ENCODE data around the gene NTF3.

Gene NTF3

GRCh38 chr12:5497329-5498053 is 65.6 kb downstream of the NTF3 start:
- Histone ChIP-seq H3K4me3 (ENCODE audit: low read length in 2 of 2) (peak overlapping the region in 1 of 2 donors; percentile 34), H3K36me3 (ENCODE audit: control insufficient read depth in 2 of 2, insufficient read depth in 2 of 2, low read length in 2 of 2) (no peaks in the 10 kb centered on the region), H3K9me3 (ENCODE audit: control insufficient read depth in 2 of 2, low read length in 2 of 2) (no peaks in the 10 kb centered on the region), H3K27me3 (ENCODE audit: control insufficient read depth in 2 of 2, insufficient read depth in 2 of 2, low read length in 2 of 2) (peaks cover 0 to 3% of the 10 kb centered on the region in 2 donors), H3K4me1 (ENCODE audit: control insufficient read depth in 2 of 2, insufficient read depth in 2 of 2, low read length in 2 of 2) (peaks cover 51 to 66% of the 10 kb centered on the region in 2 donors), H3K27ac (ENCODE audit: low read depth in 2 of 2, low read length in 2 of 2) (peak overlapping the region; percentile 90 to 93), H3K9ac (ENCODE audit: low read depth in 1 of 2, low read length in 2 of 2) (peak overlapping the region; percentile 20 to 45)

GRCh38 chr12:5498076-5498475 is 66.2 kb downstream of the NTF3 start:
- Histone ChIP-seq H3K27ac (ENCODE audit: low read depth in 2 of 2, low read length in 2 of 2) (peak overlapping the region; percentile 90 to 93), H3K36me3 (ENCODE audit: control insufficient read depth in 2 of 2, insufficient read depth in 2 of 2, low read length in 2 of 2) (no peaks in the 10 kb centered on the region)

GRCh38 chr12:5498806-5499205 is 66.9 kb downstream of the NTF3 start:
- Histone ChIP-seq H3K4me1 (ENCODE audit: control insufficient read depth in 2 of 2, insufficient read depth in 2 of 2, low read length in 2 of 2) (peaks cover 58 to 74% of the 10 kb centered on the region in 2 donors), H3K36me3 (ENCODE audit: control insufficient read depth in 2 of 2, insufficient read depth in 2 of 2, low read length in 2 of 2) (no peaks in the 10 kb centered on the region), H3K9me3 (ENCODE audit: control insufficient read depth in 2 of 2, low read length in 2 of 2) (no peaks in the 10 kb centered on the region), H3K9ac (ENCODE audit: low read depth in 1 of 2, low read length in 2 of 2) (peak overlapping the region in 1 of 2 donors; percentile 41), H3K27ac (ENCODE audit: low read depth in 2 of 2, low read length in 2 of 2) (peak overlapping the region; percentile 90 to 93), H3K4me3 (ENCODE audit: low read length in 2 of 2) (no peak overlapping the region), H3K27me3 (ENCODE audit: control insufficient read depth in 2 of 2, insufficient read depth in 2 of 2, low read length in 2 of 2) (peaks cover 0 to 3% of the 10 kb centered on the region in 2 donors)

More at GRCh38 chr12:5498076-5498475, 66.2 kb downstream of the NTF3 start:
- Histone ChIP-seq H3K9me3 (ENCODE audit: control insufficient read depth in 2 of 2, low read length in 2 of 2) (no peaks in the 10 kb centered on the region), H3K9ac (ENCODE audit: low read depth in 1 of 2, low read length in 2 of 2) (peak overlapping the region in 1 of 2 donors; percentile 41), H3K4me1 (ENCODE audit: control insufficient read depth in 2 of 2, insufficient read depth in 2 of 2, low read length in 2 of 2) (peaks cover 54 to 69% of the 10 kb centered on the region in 2 donors), H3K27me3 (ENCODE audit: control insufficient read depth in 2 of 2, insufficient read depth in 2 of 2, low read length in 2 of 2) (peaks cover 0 to 3% of the 10 kb centered on the region in 2 donors), H3K4me3 (ENCODE audit: low read length in 2 of 2) (peak overlapping the region in 1 of 2 donors; percentile 34)

GRCh38 chr12:5499566-5500330 is 67.8 kb downstream of the NTF3 start:
- H3K36me3 ChIP-seq (ENCODE audit: control insufficient read depth in 2 of 2, insufficient read depth in 2 of 2, low read length in 2 of 2) = no peaks in the 10 kb centered on the region
- H3K27me3 ChIP-seq (ENCODE audit: control insufficient read depth in 2 of 2, insufficient read depth in 2 of 2, low read length in 2 of 2) = peaks cover 0 to 3% of the 10 kb centered on the region in 2 donors
- peaks cover 64 to 80% of the 10 kb centered on the region in 2 donors for H3K4me1 ChIP-seq (ENCODE audit: control insufficient read depth in 2 of 2, insufficient read depth in 2 of 2, low read length in 2 of 2)
- peak overlapping the region; percentile 41 to 49 for H3K9ac ChIP-seq (ENCODE audit: low read depth in 1 of 2, low read length in 2 of 2)
- H3K9me3 ChIP-seq (ENCODE audit: control insufficient read depth in 2 of 2, low read length in 2 of 2) = no peaks in the 10 kb centered on the region
- peak overlapping the region in 1 of 2 donors; percentile 34 for H3K4me3 ChIP-seq (ENCODE audit: low read length in 2 of 2)
- H3K27ac ChIP-seq (ENCODE audit: low read depth in 2 of 2, low read length in 2 of 2) = peak overlapping the region; percentile 90 to 93

GRCh38 chr12:5500331-5500659 is 68.4 kb downstream of the NTF3 start:
- peaks cover 0 to 3% of the 10 kb centered on the region in 2 donors for H3K27me3 ChIP-seq (ENCODE audit: control insufficient read depth in 2 of 2, insufficient read depth in 2 of 2, low read length in 2 of 2)
- peak overlapping the region; percentile 48 to 49 for H3K9ac ChIP-seq (ENCODE audit: low read depth in 1 of 2, low read length in 2 of 2)
- peak overlapping the region in 1 of 2 donors; percentile 16 for H3K4me3 ChIP-seq (ENCODE audit: low read length in 2 of 2)
- no peaks in the 10 kb centered on the region for H3K36me3 ChIP-seq (ENCODE audit: control insufficient read depth in 2 of 2, insufficient read depth in 2 of 2, low read length in 2 of 2)
- H3K4me1 ChIP-seq (ENCODE audit: control insufficient read depth in 2 of 2, insufficient read depth in 2 of 2, low read length in 2 of 2) = peaks cover 64 to 80% of the 10 kb centered on the region in 2 donors
- no peaks in the 10 kb centered on the region for H3K9me3 ChIP-seq (ENCODE audit: control insufficient read depth in 2 of 2, low read length in 2 of 2)
- peak overlapping the region; percentile 90 to 93 for H3K27ac ChIP-seq (ENCODE audit: low read depth in 2 of 2, low read length in 2 of 2)

- peak overlapping the region in 1 of 2 donors; percentile 11 for H3K9ac ChIP-seq (ENCODE audit: low read depth in 1 of 2, low read length in 2 of 2)
- no peak overlapping the region for H3K4me3 ChIP-seq (ENCODE audit: low read length in 2 of 2)
- H3K4me1 ChIP-seq (ENCODE audit: control insufficient read depth in 2 of 2, insufficient read depth in 2 of 2, low read length in 2 of 2) = peaks cover 36 to 46% of the 10 kb centered on the region in 2 donors
- H3K36me3 ChIP-seq (ENCODE audit: control insufficient read depth in 2 of 2, insufficient read depth in 2 of 2, low read length in 2 of 2) = no peaks in the 10 kb centered on the region
- H3K9me3 ChIP-seq (ENCODE audit: control insufficient read depth in 2 of 2, low read length in 2 of 2) = no peaks in the 10 kb centered on the region
- H3K27ac ChIP-seq (ENCODE audit: low read depth in 2 of 2, low read length in 2 of 2) = peak overlapping the region; percentile 77 to 82
- H3K27me3 ChIP-seq (ENCODE audit: control insufficient read depth in 2 of 2, insufficient read depth in 2 of 2, low read length in 2 of 2) = peaks cover 0 to 3% of the 10 kb centered on the region in 2 donors
Measured at GRCh38 chr12:5503774-5504173, 71.9 kb downstream of the NTF3 start.

- no peaks in the 10 kb centered on the region for H3K36me3 ChIP-seq (ENCODE audit: control insufficient read depth in 2 of 2, insufficient read depth in 2 of 2, low read length in 2 of 2)
- H3K27me3 ChIP-seq (ENCODE audit: control insufficient read depth in 2 of 2, insufficient read depth in 2 of 2, low read length in 2 of 2) = no peaks in the 10 kb centered on the region
- H3K9me3 ChIP-seq (ENCODE audit: control insufficient read depth in 2 of 2, low read length in 2 of 2) = no peaks in the 10 kb centered on the region
Measured at GRCh38 chr12:5505116-5505515, 73.2 kb downstream of the NTF3 start.

GRCh38 chr12:5505751-5506150 is 73.8 kb downstream of the NTF3 start:
- H3K4me1 ChIP-seq (ENCODE audit: control insufficient read depth in 2 of 2, insufficient read depth in 2 of 2, low read length in 2 of 2) = peaks cover 19 to 29% of the 10 kb centered on the region in 2 donors
- H3K4me3 ChIP-seq (ENCODE audit: low read length in 2 of 2) = no peak overlapping the region
- H3K27me3 ChIP-seq (ENCODE audit: control insufficient read depth in 2 of 2, insufficient read depth in 2 of 2, low read length in 2 of 2) = no peaks in the 10 kb centered on the region

More at GRCh38 chr12:5505116-5505515, 73.2 kb downstream of the NTF3 start:
- no peak overlapping the region for H3K27ac ChIP-seq (ENCODE audit: low read depth in 2 of 2, low read length in 2 of 2)
- peaks cover 26 to 35% of the 10 kb centered on the region in 2 donors for H3K4me1 ChIP-seq (ENCODE audit: control insufficient read depth in 2 of 2, insufficient read depth in 2 of 2, low read length in 2 of 2)
- no peak overlapping the region for H3K9ac ChIP-seq (ENCODE audit: low read depth in 1 of 2, low read length in 2 of 2)
- no peak overlapping the region for H3K4me3 ChIP-seq (ENCODE audit: low read length in 2 of 2)

GRCh38 chr12:5506295-5506694 is 74.4 kb downstream of the NTF3 start:
- H3K27me3 ChIP-seq (ENCODE audit: control insufficient read depth in 2 of 2, insufficient read depth in 2 of 2, low read length in 2 of 2) = no peaks in the 10 kb centered on the region
- H3K36me3 ChIP-seq (ENCODE audit: control insufficient read depth in 2 of 2, insufficient read depth in 2 of 2, low read length in 2 of 2) = no peaks in the 10 kb centered on the region
- peaks cover 14 to 24% of the 10 kb centered on the region in 2 donors for H3K4me1 ChIP-seq (ENCODE audit: control insufficient read depth in 2 of 2, insufficient read depth in 2 of 2, low read length in 2 of 2)
- H3K9ac ChIP-seq (ENCODE audit: low read depth in 1 of 2, low read length in 2 of 2) = no peak overlapping the region
- H3K27ac ChIP-seq (ENCODE audit: low read depth in 2 of 2, low read length in 2 of 2) = no peak overlapping the region
- H3K4me3 ChIP-seq (ENCODE audit: low read length in 2 of 2) = no peak overlapping the region
- H3K9me3 ChIP-seq (ENCODE audit: control insufficient read depth in 2 of 2, low read length in 2 of 2) = no peaks in the 10 kb centered on the region

More at GRCh38 chr12:5505751-5506150, 73.8 kb downstream of the NTF3 start:
- Histone ChIP-seq H3K9ac (ENCODE audit: low read depth in 1 of 2, low read length in 2 of 2) (no peak overlapping the region), H3K9me3 (ENCODE audit: control insufficient read depth in 2 of 2, low read length in 2 of 2) (no peaks in the 10 kb centered on the region), H3K36me3 (ENCODE audit: control insufficient read depth in 2 of 2, insufficient read depth in 2 of 2, low read length in 2 of 2) (no peaks in the 10 kb centered on the region), H3K27ac (ENCODE audit: low read depth in 2 of 2, low read length in 2 of 2) (no peak overlapping the region)

- H3K27ac ChIP-seq (ENCODE audit: low read depth in 2 of 2, low read length in 2 of 2) = no peak overlapping the region
- H3K9ac ChIP-seq (ENCODE audit: low read depth in 1 of 2, low read length in 2 of 2) = no peak overlapping the region
- H3K27me3 ChIP-seq (ENCODE audit: control insufficient read depth in 2 of 2, insufficient read depth in 2 of 2, low read length in 2 of 2) = no peaks in the 10 kb centered on the region
- H3K4me1 ChIP-seq (ENCODE audit: control insufficient read depth in 2 of 2, insufficient read depth in 2 of 2, low read length in 2 of 2) = peaks cover 14 to 23% of the 10 kb centered on the region in 2 donors
- no peaks in the 10 kb centered on the region for H3K9me3 ChIP-seq (ENCODE audit: control insufficient read depth in 2 of 2, low read length in 2 of 2)
- H3K4me3 ChIP-seq (ENCODE audit: low read length in 2 of 2) = no peak overlapping the region
- no peaks in the 10 kb centered on the region for H3K36me3 ChIP-seq (ENCODE audit: control insufficient read depth in 2 of 2, insufficient read depth in 2 of 2, low read length in 2 of 2)
Measured at GRCh38 chr12:5506821-5507231, 74.9 kb downstream of the NTF3 start.

All from mucosa of rectum (tissue), 2 donors.